Mucosa of descending colon (tissue), 3 donors: Measurements from ENCODE around the gene COL5A1. TPM values are rescaled to one million over a fixed set of nuclear protein-coding genes. Genes with fewer than 3 reads are reported as not detected.
A peak's percentile ranks its signal among the peaks of the same experiment; 100 is the strongest.
"Not testable (repeated sequence)": the region's sequence is repeated elsewhere in the genome, so short reads cannot be mapped to it uniquely, and the experiment has no call there.

ENCODE experiments used
- ATAC-seq: fragments of 200-7000 bp; cut with Tn5 transposase; one replicate; pipeline ENCODE4 v1.9.1; 2020; ENCODE audit warnings: mild to moderate bottlenecking, moderate library complexity
- DNase-seq, 3 donors: peaks; one replicate each; pipeline ENCODE4 v3.0.0-alpha.2; 2020
- H3K36me3 ChIP-seq: fragments of 200-600 bp; one replicate; pipeline ENCODE4 v1.8.0; 2021; ENCODE audit warnings: low read depth, mild to moderate bottlenecking
- H3K4me1 ChIP-seq: fragments of 200-600 bp; one replicate; pipeline ENCODE4 v1.8.0; 2021; ENCODE audit warnings: low read depth, mild to moderate bottlenecking
- H3K4me3 ChIP-seq: fragments of 200-600 bp; one replicate; pipeline ENCODE4 v1.8.0; 2021; ENCODE audit warnings: mild to moderate bottlenecking
- H3K9me3 ChIP-seq: fragments of 200-600 bp; one replicate; pipeline ENCODE4 v1.8.0; 2021; ENCODE audit warnings: mild to moderate bottlenecking
- intact Hi-C, 2 donors: fragments of 100-400 bp; cut with DNase I in 1 of 2; cut with micrococcal nuclease in 1 of 2; formaldehyde crosslinking; loops; one replicate each; pipeline versions ENCODE4 v1.11.0 to v1.11.1; 2022; cut with DNase I, micrococcal nuclease
- total RNA-seq, 3 donors: library from RNA; stranded (reverse); fragmentation: NEBNext Ultra II Directional in 2 of 3; extraction: Animal tissue kit (Norgen Biotek cat#: 25700) in 2 of 3; gene quantifications; one replicate each; pipeline versions ENCODE4 v1.2.1 to v1.2.4, GENCODE V29; 2021 to 2023
- TF ChIP-seq, protein P1 (sequence below): fragments of 200-600 bp; IDR thresholded peaks from one replicate; pipeline ENCODE4 v1.8.0; 2022; ENCODE audit warnings: antibody characterized with exemption, mild to moderate bottlenecking
- donor health status: DM: no; HTN: no; CAD: no; lungs with moderate emphysema.
- donor health status: DM: no; HTN: no; CAD: no.
- donor health status: DM: no; HTN: yes; CAD: no.

Gene COL5A1
- total RNA-seq, 3 donors from 2014 or later: 8.6 to 62.3 (median 22.2) TPM

- no peak for DNase-seq
Observed at GRCh38 chr9:134639994-134640393, 1.6 kb upstream of the COL5A1 start.

GRCh38 chr9:134640506-134641172 lies 964 bp upstream of the COL5A1 start:
- DNase-seq (no peak), ATAC-seq (no peak)
- no peaks in the 10 kb centered on the region for H3K9me3 ChIP-seq
- intact Hi-C loops: no loop called here
- no peak overlapping the region for H3K4me3 ChIP-seq
- TF ChIP-seq, protein P1, sequence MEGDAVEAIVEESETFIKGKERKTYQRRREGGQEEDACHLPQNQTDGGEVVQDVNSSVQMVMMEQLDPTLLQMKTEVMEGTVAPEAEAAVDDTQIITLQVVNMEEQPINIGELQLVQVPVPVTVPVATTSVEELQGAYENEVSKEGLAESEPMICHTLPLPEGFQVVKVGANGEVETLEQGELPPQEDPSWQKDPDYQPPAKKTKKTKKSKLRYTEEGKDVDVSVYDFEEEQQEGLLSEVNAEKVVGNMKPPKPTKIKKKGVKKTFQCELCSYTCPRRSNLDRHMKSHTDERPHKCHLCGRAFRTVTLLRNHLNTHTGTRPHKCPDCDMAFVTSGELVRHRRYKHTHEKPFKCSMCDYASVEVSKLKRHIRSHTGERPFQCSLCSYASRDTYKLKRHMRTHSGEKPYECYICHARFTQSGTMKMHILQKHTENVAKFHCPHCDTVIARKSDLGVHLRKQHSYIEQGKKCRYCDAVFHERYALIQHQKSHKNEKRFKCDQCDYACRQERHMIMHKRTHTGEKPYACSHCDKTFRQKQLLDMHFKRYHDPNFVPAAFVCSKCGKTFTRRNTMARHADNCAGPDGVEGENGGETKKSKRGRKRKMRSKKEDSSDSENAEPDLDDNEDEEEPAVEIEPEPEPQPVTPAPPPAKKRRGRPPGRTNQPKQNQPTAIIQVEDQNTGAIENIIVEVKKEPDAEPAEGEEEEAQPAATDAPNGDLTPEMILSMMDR: no peak
- H3K36me3 ChIP-seq: no peaks in the 10 kb centered on the region
- no peaks in the 10 kb centered on the region for H3K4me1 ChIP-seq

More at GRCh38 chr9:134639994-134640393, 1.6 kb upstream of the COL5A1 start:
- Histone ChIP-seq H3K4me1 (no peaks in the 10 kb centered on the region), H3K36me3 (no peaks in the 10 kb centered on the region), H3K9me3 (no peaks in the 10 kb centered on the region), H3K4me3 (no peak overlapping the region)
- intact Hi-C loops: no loop called here
- no peak for ATAC-seq
- TF ChIP-seq, protein P1: no peak

DNA sequence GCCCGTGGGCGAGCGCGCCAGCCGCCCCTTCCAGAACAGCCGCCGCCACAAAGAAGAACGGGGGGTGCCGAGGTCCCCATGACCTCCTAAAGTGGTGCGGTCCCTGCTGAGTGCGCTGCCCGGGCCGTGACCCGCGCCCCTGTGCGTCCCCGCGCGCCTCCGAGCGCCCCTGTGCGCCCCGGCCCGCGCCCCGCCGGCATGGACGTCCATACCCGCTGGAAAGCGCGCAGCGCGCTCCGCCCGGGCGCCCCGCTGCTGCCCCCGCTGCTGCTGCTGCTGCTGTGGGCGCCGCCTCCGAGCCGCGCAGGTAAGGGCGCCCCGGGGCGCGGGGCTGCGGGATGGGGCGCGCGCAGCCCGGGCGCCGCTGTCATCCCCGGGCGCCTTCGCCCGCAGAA lies 384 bp downstream of the COL5A1 start:
- H3K4me1 ChIP-seq: no peaks in the 10 kb centered on the region
- TF ChIP-seq, protein P1: no peak
- intact Hi-C loops: no loop called here
- DNase-seq (no peak), ATAC-seq (no peak)
- no peaks in the 10 kb centered on the region for H3K9me3 ChIP-seq
- no peaks in the 10 kb centered on the region for H3K36me3 ChIP-seq
- peak overlapping the region; percentile 40 for H3K4me3 ChIP-seq

- TF ChIP-seq, protein P1: no peak
- peak overlapping the region; percentile 40 for H3K4me3 ChIP-seq
- no peaks in the 10 kb centered on the region for H3K9me3 ChIP-seq
- H3K4me1 ChIP-seq: no peaks in the 10 kb centered on the region
- DNase-seq (peak; percentile 41 to 65 (median 49)), ATAC-seq (peak; percentile 28)
- intact Hi-C loops: no loop called here
- no peaks in the 10 kb centered on the region for H3K36me3 ChIP-seq
Observed at GRCh38 chr9:134642385-134643181, 980 bp downstream of the COL5A1 start.

GRCh38 chr9:134643222-134643671 lies 1.6 kb downstream of the COL5A1 start:
- TF ChIP-seq, protein P1: no peak
- DNase-seq: no peak
- Histone ChIP-seq H3K9me3 (no peaks in the 10 kb centered on the region), H3K4me3 (no peak overlapping the region), H3K4me1 (no peaks in the 10 kb centered on the region), H3K36me3 (no peaks in the 10 kb centered on the region)
- intact Hi-C loops: no loop called here
- no peak for ATAC-seq

- H3K36me3 ChIP-seq, ATAC-seq, H3K9me3 ChIP-seq, intact Hi-C loops, H3K4me1 ChIP-seq, H3K4me3 ChIP-seq: not testable (repeated sequence)
- DNase-seq: peak in 1 of 3 donors; percentile 21
Observed at GRCh38 chr9:134644401-134644724, 2.8 kb downstream of the COL5A1 start.
